Hepatocyte (in vitro differentiated cells): Measurements from ENCODE around the gene ABHD1.

Source experiments
- EZH2 ChIP-seq: fragments of 200-600 bp; sonication (generic); IDR thresholded peaks from 2 replicates; pipeline ENCODE4 v1.6.1; 2016; ENCODE audit warnings: antibody characterized with exemption, mild to moderate bottlenecking, borderline replicate concordance
- TF ChIP-seq, protein P1 (sequence below): fragments of 200-600 bp; sonication (generic); IDR thresholded peaks from 2 replicates; pipeline ENCODE4 v1.5.1; 2016; ENCODE audit warnings: antibody characterized with exemption, mild to moderate bottlenecking; ENCODE audit not compliant: poor library complexity

GRCh38 chr2:27080603-27080936 lies 43.0 kb upstream of the ABHD1 start:
- no peak for TF ChIP-seq EZH2
- TF ChIP-seq, protein P1, sequence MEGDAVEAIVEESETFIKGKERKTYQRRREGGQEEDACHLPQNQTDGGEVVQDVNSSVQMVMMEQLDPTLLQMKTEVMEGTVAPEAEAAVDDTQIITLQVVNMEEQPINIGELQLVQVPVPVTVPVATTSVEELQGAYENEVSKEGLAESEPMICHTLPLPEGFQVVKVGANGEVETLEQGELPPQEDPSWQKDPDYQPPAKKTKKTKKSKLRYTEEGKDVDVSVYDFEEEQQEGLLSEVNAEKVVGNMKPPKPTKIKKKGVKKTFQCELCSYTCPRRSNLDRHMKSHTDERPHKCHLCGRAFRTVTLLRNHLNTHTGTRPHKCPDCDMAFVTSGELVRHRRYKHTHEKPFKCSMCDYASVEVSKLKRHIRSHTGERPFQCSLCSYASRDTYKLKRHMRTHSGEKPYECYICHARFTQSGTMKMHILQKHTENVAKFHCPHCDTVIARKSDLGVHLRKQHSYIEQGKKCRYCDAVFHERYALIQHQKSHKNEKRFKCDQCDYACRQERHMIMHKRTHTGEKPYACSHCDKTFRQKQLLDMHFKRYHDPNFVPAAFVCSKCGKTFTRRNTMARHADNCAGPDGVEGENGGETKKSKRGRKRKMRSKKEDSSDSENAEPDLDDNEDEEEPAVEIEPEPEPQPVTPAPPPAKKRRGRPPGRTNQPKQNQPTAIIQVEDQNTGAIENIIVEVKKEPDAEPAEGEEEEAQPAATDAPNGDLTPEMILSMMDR, result no peak
